HUES64 (cell line): Measurements from ENCODE around the gene GALNT10.

ENCODE experiments used
- H3K27ac ChIP-seq: 2 replicates; pipeline ENCODE4 v1.7.0; 2013; ENCODE audit warnings: low read depth, low read length, inconsistent platforms
- H3K27me3 ChIP-seq: 2 replicates; pipeline ENCODE4 v1.6.1; 2013; ENCODE audit warnings: mild to moderate bottlenecking, low read length; ENCODE audit not compliant: insufficient read depth
- H3K36me3 ChIP-seq: 2 replicates; pipeline ENCODE4 v1.6.1; 2013; ENCODE audit warnings: mild to moderate bottlenecking, low read length; ENCODE audit not compliant: insufficient read depth
- H3K4me1 ChIP-seq: 2 replicates; pipeline ENCODE4 v1.6.1; 2013; ENCODE audit warnings: mild to moderate bottlenecking, low read length, moderate library complexity; ENCODE audit not compliant: insufficient read depth
- H3K4me3 ChIP-seq: 2 replicates; pipeline ENCODE4 v1.5.1; 2013; ENCODE audit warnings: mild to moderate bottlenecking, low read length, moderate library complexity
- H3K9ac ChIP-seq: 2 replicates; pipeline ENCODE4 v1.6.1; 2013; ENCODE audit warnings: mild to moderate bottlenecking, low read depth, low read length
- H3K9me3 ChIP-seq: 2 replicates; pipeline ENCODE4 v1.6.1; 2013; ENCODE audit warnings: low read depth, low read length; ENCODE audit not compliant: insufficient read depth
- WGBS: fragments of 150-250, 120-280 bp; methylation state at CpG from one replicate; pipeline ENCODE4 v1.1.7; 2013; ENCODE audit warnings: missing lambda C conversion rate; 5-methylcytosine and 5-hydroxymethylcytosine counted together

GALNT10 gene

DNA sequence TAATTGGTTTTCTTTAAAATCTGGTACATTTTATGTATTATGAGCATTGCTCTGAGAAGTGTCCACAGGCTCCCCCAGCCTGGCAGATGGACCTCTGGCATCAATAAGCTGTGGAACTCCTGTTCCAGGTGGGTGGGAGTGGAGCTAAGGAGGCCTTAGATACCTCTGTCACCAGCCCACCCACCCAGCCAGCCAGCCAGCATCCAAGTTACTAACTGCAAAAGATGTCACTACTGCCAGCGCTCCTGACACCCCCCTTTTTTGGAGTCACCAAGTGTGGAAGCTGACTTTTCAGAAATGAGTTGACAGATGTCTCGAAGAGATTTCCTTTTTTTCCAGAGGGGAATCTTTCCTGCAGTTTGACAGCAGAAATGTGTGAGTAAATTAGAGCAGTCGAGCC, 111.2 kb downstream of the GALNT10 start:
- Histone ChIP-seq H3K4me3 (no peak overlapping the region), H3K9ac (no peak overlapping the region), H3K4me1 (no peaks in the 10 kb centered on the region), H3K9me3 (0 out of 2 replicates have a peak, but pooled peaks cover 3% of the 10 kb centered on the region), H3K36me3 (0 out of 2 replicates have a peak, but pooled peaks cover 4% of the 10 kb centered on the region), H3K27ac (no peak overlapping the region), H3K27me3 (no peaks in the 10 kb centered on the region)
- WGBS, result 95% methylated on average over 3 of the region's 3 CpGs

DNA sequence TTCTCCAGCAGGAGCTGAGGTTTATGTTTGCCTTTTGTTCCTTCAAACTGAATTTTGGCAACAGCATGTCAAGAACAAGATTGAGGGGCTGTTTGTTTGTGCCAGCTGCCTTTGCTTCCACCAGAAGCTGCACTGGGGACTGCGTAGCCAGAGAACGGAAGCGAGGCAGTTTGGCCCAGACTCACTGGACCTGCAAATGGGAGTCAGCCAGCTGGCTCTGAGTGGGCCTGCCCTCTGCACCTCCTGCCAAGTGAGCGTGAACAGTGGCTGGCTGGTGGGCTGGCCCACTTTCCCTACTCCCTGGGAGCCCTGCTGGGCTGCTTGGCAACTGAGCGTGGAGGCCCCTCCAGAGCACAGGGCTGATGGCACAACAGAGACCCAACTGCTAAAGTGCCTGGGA, 111.6 kb downstream of the GALNT10 start:
- H3K4me1 ChIP-seq, result no peaks in the 10 kb centered on the region
- H3K4me3 ChIP-seq, result no peak overlapping the region
- H3K27ac ChIP-seq, result no peak overlapping the region
- 0 out of 2 replicates have a peak, but pooled peaks cover 4% of the 10 kb centered on the region for H3K36me3 ChIP-seq
- H3K27me3 ChIP-seq, result no peaks in the 10 kb centered on the region
- H3K9ac ChIP-seq, result no peak overlapping the region
- 0 out of 2 replicates have a peak, but pooled peaks cover 3% of the 10 kb centered on the region for H3K9me3 ChIP-seq
- 86% methylated on average over 5 of the region's 5 CpGs for WGBS

DNA sequence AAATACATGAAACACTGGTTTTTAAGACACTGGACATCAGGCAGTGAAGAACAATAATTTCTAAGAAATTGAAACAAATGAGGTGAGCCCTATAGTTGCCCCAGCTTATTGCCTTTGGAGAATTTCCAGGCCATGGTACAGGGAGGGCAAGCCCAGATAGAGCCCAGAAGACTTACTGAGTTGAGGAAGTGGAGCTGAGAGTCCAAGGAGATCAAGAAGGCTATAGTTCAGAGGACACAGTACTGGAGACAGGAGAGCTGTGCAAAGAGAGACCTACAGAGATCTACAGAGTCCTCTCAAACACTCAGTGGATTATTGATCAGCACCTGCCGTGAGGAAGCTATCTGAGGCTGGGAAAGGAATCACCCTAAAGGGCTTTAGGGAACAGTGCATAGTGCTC, 112.6 kb downstream of the GALNT10 start:
- WGBS, result 89% methylated on average over 1 of the region's 1 CpG
- no peak overlapping the region for H3K27ac ChIP-seq
- H3K9ac ChIP-seq, result no peak overlapping the region
- H3K9me3 ChIP-seq, result 0 out of 2 replicates have a peak, but pooled peaks cover 3% of the 10 kb centered on the region
- H3K36me3 ChIP-seq, result no peaks in the 10 kb centered on the region
- H3K27me3 ChIP-seq, result no peaks in the 10 kb centered on the region
- no peak overlapping the region for H3K4me3 ChIP-seq
- no peaks in the 10 kb centered on the region for H3K4me1 ChIP-seq

DNA sequence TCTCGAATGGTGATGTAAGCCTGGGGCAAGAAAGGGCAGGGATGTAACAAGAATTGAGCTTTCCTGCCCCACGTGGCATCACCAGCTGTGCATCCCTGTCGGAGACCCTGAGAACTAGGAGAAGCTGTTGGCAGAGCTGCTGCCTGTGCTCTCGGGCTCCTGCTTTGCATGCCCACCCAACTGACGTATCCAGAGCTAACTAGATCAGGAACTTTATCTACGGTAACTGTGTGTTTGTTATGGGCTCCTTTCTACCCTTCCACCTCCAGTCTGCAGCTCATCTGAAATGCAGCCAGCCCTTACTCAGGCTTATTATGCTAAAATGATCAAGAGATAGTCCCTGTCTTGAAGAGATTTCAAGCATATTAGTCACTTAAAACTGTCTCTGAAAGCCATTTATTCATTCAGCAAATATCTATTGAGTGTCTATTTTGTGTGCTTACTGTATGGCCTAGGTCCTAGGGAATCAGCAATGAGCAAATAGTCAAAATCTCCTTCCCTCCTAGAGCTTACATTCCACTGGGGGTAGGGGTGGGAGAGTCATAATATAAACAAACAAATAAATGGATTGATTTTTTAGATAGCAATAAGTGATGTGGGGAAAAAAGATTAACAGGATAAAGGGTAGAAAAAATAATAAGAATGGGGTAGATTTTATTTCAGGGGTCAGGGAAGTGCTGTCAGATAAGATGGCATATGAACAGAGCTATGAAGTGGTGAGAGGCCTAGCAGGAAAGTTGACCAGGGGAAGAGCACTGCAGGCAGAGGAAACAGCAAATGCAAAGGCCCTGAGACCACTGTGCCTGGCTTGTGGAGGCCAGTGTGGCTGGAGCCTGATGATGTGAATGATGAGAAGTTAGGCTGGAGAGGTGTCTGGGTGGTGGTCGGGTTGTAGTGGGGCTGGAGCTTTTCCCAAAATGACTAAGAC, 118.2 kb downstream of the GALNT10 start:
- Histone ChIP-seq H3K27ac (no peak overlapping the region), H3K4me3 (no peak overlapping the region), H3K36me3 (no peaks in the 10 kb centered on the region), H3K9ac (no peak overlapping the region), H3K4me1 (no peaks in the 10 kb centered on the region), H3K9me3 (0 out of 2 replicates have a peak, but pooled peaks cover 3% of the 10 kb centered on the region), H3K27me3 (no peaks in the 10 kb centered on the region)
- WGBS, result 86% methylated on average over 7 of the region's 7 CpGs

DNA sequence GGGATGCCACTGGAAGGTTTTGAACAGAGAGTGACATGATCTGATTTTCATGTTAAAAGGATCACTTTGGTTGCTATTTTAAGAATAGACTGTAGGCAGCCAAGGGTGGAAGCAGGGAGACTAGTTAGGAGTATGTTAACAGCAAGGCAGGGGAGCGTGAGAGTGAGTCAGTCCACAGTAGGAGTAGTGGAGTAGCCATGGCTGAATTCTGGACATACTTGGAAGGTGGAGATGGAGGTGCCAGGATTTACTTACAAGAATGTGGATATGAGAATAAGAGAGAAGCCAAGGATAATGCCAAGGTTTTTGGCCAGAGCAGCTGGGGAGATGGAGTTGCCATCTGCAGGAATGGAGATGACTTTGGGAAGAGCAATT, 118.8 kb downstream of the GALNT10 start:
- no peak overlapping the region for H3K27ac ChIP-seq

DNA sequence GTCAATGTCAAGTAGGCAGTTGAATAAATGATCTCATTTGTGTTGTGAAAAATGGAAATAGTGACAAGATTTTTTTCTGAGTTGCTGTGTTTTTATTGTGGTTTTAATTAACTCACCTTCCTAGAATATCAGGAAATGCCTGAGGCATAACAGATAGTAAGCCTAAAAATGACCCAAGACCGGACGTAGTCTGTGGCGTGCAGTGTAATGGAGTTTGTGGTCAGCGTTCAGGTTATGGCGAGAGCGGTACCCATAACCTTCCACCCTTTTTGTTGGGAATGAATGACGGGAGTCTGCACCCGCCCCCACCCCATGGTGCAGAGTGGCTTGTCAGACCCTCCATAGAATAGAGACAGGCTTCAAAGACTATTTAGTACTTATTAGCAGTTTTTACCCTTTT, 119.3 kb downstream of the GALNT10 start:
- H3K4me3 ChIP-seq, result no peak overlapping the region
- H3K9me3 ChIP-seq, result 0 out of 2 replicates have a peak, but pooled peaks cover 3% of the 10 kb centered on the region
- H3K9ac ChIP-seq, result no peak overlapping the region
- H3K4me1 ChIP-seq, result no peaks in the 10 kb centered on the region
- H3K27me3 ChIP-seq, result no peaks in the 10 kb centered on the region
- WGBS, result 91% methylated on average over 8 of the region's 8 CpGs
- no peak overlapping the region for H3K27ac ChIP-seq
- H3K36me3 ChIP-seq, result no peaks in the 10 kb centered on the region

More for the DNA sequence above, 118.8 kb downstream of the GALNT10 start:
- no peaks in the 10 kb centered on the region for H3K36me3 ChIP-seq
- H3K9me3 ChIP-seq, result 0 out of 2 replicates have a peak, but pooled peaks cover 3% of the 10 kb centered on the region
- no peak overlapping the region for H3K4me3 ChIP-seq
- H3K27me3 ChIP-seq, result no peaks in the 10 kb centered on the region
- 87% methylated on average over 1 of the region's 1 CpG for WGBS
- no peaks in the 10 kb centered on the region for H3K4me1 ChIP-seq
- no peak overlapping the region for H3K9ac ChIP-seq

DNA sequence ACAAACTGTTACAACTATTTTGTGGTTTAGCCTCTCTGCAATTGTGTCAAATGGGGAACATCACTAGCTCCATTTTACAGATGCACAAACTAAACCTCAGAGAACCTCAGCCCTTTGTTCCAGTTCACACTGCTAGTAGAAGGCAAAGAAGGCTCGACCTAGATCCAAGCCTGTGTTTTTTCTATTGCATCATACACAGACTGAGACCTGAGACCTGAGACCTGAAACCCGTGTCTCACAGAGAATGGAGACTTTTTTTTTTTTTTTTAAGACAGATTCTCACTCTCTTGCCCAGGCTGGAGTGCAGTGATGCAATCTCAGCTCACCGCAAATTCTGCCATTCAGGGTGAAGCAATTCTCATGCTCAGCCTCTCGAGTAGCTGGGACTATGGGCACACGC, 120.8 kb downstream of the GALNT10 start:
- H3K4me1 ChIP-seq, result no peaks in the 10 kb centered on the region
- H3K4me3 ChIP-seq, result no peak overlapping the region
- no peaks in the 10 kb centered on the region for H3K36me3 ChIP-seq
- H3K27ac ChIP-seq, result no peak overlapping the region
- no peaks in the 10 kb centered on the region for H3K27me3 ChIP-seq
- H3K9ac ChIP-seq, result no peak overlapping the region
- WGBS, result 88% methylated on average over 5 of the region's 5 CpGs
- H3K9me3 ChIP-seq, result no peaks in the 10 kb centered on the region

DNA sequence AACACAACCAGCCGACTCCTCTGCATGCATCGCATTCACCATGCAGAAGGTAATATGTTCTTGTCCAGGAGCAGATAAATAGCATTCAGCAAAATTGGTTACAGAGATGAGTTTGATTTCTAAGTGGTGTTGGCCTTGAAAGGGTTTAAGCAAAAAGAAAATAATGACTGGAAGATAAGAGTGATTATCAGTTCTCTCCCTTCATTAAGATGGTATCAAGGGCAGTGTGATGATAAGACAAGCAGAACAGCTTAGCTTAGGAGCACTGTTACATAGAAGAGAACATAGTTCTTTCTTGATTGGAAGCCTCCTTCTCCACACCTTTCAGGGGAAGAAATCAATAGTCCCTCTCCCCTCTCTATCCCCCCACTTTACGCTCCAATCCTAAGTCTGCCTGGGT, 121.5 kb downstream of the GALNT10 start:
- no peak overlapping the region for H3K9ac ChIP-seq
- no peaks in the 10 kb centered on the region for H3K27me3 ChIP-seq
- no peaks in the 10 kb centered on the region for H3K36me3 ChIP-seq
- H3K9me3 ChIP-seq, result no peaks in the 10 kb centered on the region
- 98% methylated on average over 2 of the region's 3 CpGs for WGBS
- H3K4me1 ChIP-seq, result no peaks in the 10 kb centered on the region
- H3K4me3 ChIP-seq, result no peak overlapping the region
- no peak overlapping the region for H3K27ac ChIP-seq

DNA sequence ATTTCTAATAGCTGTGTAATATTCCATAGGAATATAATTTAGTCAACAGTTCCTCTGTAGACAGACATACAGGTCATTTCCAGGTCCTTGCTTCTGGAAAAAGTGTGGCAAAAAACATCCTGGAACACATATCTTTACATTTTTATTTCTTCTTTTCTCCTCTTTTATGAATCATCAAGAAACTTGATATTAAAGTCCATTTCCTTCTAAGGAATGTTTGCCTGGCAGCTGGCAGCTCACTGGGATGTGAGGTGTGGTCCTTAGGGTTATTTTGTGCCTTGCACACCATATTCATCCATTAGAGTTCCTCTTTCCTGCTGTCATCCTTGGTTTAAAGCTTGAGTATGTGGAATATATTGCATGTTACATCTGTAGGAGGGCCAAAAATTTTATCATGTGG, 122.0 kb downstream of the GALNT10 start:
- Histone ChIP-seq H3K4me3 (no peak overlapping the region), H3K9ac (no peak overlapping the region), H3K36me3 (no peaks in the 10 kb centered on the region), H3K9me3 (no peaks in the 10 kb centered on the region), H3K27me3 (no peaks in the 10 kb centered on the region), H3K4me1 (no peaks in the 10 kb centered on the region), H3K27ac (no peak overlapping the region)

DNA sequence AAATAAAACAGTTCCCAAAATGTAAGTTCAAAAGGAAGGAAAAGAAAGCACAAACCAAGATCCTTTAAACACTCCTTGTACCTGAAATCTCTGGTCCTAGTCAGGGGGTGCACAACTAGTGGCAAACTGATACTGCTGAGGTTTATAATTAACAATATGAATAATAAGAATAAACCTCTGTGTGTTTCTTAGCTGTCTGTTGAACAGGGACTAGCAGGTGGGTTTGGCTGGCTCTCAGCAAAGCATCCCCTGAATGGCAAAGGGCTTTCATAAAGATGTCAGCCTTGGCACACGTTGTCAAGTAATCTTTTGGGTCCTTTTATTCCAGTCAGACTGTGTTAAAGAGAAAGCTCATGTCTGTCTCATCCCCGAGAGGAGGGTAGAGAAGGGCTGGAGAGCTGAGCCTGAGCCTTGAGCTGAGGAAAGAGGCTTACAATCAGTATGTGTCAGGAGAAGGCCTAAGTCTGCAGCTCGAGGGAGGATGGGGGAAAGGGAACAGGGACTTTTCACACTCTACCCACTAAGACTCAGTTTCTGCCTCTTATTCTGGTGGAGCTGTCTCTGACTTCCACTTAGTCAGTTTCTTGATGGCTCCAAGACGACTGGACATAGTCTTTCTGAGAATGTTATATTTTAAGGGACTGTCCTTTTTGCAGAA, 123.0 kb downstream of the GALNT10 start:
- H3K36me3 ChIP-seq, result no peaks in the 10 kb centered on the region
- no peak overlapping the region for H3K4me3 ChIP-seq
- H3K9ac ChIP-seq, result no peak overlapping the region
- H3K27me3 ChIP-seq, result no peaks in the 10 kb centered on the region
- H3K27ac ChIP-seq, result no peak overlapping the region
- 83% methylated on average over 3 of the region's 4 CpGs for WGBS
- H3K9me3 ChIP-seq, result no peaks in the 10 kb centered on the region
- no peaks in the 10 kb centered on the region for H3K4me1 ChIP-seq

DNA sequence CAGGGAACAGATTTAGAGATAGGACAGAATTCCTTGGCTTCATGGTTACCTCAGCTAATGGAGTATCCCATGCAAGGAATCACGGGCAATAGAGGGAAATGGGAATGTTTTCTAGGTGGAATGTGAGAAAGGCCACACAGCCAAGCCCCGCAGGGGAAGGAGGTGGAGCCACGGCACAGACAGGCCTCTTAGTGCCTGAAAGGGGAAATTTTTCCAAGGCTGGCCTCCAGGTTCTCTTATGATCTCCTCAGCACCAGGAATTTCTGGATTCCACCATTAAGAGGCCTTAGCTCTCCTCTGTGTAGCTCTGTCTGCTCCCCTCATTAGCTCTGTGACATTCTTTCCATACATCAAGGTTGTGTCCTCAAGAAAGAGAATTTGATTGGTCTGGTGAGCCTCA, 124.7 kb downstream of the GALNT10 start:
- no peaks in the 10 kb centered on the region for H3K27me3 ChIP-seq
- no peak overlapping the region for H3K9ac ChIP-seq
- no peaks in the 10 kb centered on the region for H3K4me1 ChIP-seq
- no peak overlapping the region for H3K4me3 ChIP-seq
- H3K9me3 ChIP-seq, result no peaks in the 10 kb centered on the region
- WGBS, result 74% methylated on average over 3 of the region's 3 CpGs
- no peak overlapping the region for H3K27ac ChIP-seq
- no peaks in the 10 kb centered on the region for H3K36me3 ChIP-seq
